ENCODE measurements around the gene MYH16.
"Not testable (repeated sequence)": the region's sequence is repeated elsewhere in the genome, so short reads cannot be mapped to it uniquely, and the experiment has no call there.

The MYH16 gene

DNA sequence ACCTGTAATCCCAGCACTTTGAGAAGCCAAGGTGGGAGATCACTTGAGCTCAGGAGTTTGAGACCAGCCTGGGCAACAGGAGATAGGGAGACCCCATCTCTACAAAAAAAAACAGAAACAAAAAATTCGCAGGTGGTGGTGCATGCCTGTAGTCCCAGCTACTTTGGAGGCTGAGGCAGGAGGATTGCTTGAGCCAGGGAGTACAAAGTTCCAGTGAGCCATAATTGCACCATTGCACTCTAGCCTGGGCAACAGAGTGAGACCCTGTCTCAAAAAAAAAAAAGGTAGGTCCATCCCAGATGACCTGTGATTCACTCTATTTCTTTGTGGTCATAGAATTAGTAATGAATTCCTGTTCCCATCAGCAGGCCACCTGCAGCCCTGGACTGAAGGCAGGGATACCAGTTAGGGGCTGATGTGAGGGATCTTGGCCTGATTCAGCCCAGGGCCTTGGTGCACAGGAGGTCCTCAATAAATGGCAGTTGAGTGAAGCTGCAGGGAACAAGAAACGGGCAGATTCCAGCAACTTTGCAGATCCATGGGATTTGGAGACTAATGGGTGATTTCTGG is at the start of gene MYH16:
Gene MYH16 (plus strand): TSS at position 364 of the 570 bp plus-strand sequence.
- DNase-seq (ENCODE audit: low spot score): peak; percentile 62

DNA sequence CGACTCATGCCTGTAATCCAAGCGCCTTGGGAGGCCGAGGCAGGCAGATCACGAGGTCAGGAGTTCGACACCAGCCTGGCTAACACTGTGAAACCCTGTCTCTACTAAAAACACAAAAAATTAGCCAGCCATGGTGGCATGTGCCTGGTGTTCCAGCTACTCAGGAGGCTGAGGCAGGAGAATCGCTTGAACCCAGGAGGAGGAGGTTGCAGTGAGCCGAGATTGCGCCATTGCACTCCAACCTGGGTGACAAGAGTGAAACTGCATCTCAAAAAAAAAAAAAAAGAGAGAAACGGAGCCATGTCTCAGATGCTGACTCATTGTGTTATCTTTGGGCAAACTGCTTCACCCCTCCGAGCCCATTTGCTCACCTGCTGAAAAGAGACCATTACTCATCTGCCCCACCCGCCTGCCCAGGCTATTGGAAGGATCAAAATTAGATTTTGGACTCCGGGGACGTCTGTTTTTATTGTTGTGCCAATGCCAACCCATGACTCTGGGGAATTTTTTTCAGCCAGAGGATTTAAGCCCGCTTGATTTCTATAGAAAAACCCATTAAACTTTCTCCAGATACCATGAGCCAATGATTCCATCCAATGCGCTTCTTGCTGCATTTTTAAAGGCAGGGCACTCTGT is 48.3 kb upstream of the MYH16 start:
- not testable (repeated sequence) for FAIRE-seq
- DNase-seq (ENCODE audit: low spot score): peak; percentile 95

More for the DNA sequence above, at the start of gene MYH16:
- FAIRE-seq: peak; percentile 65

DNA sequence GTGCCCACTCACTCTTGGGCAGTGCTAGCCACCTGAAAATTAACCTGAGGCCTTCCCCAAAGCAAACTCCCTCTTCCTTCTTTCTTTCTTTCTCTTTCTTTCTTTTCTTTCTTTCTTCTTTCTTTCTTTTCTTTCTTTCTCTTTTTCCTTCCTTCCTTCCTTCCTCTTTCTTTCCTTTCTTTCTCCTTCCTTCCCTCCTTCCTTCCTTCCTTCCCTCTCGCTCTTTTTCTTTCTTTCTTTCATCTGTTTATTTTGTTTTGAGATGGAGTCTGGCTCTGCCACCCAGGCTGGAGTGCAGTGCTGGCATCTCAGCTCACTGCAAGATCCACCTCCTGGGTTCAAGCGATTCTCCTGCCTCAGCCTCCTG is 47.8 kb upstream of the MYH16 start:
- no peak for FAIRE-seq

DNA sequence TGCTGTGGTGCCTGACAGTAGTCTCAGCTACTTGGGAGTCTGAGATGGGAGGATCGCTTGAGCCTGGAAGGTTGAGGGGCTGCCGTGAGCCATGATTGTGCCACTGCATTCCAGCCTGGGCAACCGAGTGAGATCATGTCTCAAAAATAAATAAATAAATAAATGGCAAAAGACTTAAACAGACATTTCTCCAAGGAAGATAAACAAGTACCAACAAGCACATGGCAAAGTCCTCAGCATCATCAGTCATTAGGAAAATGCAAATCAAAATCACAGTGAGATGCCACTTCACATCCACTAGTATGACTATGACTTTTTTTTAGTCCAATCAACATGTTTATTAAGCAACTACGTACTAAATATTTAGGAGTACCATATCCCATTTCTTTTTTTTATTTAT is 43.4 kb upstream of the MYH16 start:
- no peak for FAIRE-seq

More for the DNA sequence above, 47.8 kb upstream of the MYH16 start:
- DNase-seq (ENCODE audit: low spot score): no peak

DNA sequence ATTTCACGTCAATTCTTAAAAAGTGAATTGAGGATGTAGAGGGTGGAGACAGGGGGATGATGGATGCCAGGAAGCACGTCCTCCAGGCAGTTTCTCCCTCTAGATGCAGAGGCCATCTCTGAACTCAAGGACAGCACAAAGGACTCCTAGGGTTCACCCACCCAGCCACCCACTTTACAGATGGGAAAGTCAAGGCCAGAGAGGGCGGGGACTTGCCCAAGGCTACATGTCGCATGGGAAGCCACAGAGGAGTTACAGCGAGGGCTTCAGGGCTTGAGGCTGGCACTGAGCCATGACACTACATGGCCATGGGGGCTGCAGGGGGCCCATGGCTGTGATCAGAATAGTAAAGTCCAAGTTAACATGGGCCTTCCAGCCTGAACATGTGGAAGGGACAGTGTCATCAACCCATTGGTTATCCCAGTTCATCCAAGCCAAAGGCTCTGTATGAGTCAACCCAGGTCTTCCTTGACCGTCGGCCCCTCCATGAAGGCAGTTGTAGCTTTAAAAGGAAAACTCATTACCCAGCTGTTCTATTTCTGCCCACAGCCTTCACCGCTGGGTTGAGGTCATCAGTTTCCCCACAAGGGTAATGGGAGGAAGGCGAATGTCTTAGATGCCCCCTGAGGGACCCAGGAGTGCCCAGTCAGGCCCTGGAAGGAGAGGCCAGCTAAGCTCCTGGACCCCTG is 40.4 kb upstream of the MYH16 start:
- FAIRE-seq (no peak), DNase-seq (ENCODE audit: low spot score) (no peak)

More for the DNA sequence above, 43.4 kb upstream of the MYH16 start:
- DNase-seq (ENCODE audit: low spot score): no peak

DNA sequence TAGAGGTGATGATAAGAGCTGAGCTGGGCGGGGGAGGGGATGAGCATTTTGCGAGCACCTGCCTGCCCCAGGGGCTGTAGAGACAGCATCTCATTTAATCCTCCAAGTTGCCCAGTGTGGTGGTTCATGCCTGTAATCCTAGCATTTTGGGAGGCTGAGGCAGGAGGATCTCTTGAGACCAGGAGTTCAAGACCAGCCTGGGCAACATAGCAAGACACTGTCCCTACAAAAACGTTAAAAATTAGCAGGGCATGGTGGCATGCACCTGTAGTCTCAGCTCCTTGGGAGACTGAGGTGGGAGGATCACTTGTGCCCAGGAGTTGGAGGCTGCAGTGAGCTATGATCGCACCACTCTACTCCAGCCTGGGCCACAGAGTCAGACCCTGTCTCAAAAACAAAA is 39.7 kb upstream of the MYH16 start:
- FAIRE-seq; DNase-seq (ENCODE audit: low spot score): not testable (repeated sequence)

DNA sequence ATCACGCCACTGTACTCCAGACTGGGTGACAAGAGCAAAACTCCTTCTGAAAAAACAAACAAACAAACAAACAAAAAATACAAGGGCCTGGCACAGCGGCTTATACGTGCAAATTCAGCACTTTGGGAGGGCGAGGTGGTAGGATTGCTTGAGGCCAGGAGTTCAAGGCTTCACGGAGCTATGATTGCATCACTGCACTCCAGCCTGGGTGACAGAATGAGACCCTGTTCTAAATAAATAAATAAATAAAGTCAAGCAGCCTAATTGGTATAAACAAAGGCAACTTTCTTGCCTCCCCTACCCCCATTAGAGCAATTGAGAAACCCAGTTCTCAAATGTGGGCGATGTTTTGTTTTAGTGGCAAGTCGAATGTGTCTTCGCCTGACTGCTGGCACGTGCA is 38.5 kb upstream of the MYH16 start:
- FAIRE-seq (no peak), DNase-seq (ENCODE audit: low spot score) (no peak)

DNA sequence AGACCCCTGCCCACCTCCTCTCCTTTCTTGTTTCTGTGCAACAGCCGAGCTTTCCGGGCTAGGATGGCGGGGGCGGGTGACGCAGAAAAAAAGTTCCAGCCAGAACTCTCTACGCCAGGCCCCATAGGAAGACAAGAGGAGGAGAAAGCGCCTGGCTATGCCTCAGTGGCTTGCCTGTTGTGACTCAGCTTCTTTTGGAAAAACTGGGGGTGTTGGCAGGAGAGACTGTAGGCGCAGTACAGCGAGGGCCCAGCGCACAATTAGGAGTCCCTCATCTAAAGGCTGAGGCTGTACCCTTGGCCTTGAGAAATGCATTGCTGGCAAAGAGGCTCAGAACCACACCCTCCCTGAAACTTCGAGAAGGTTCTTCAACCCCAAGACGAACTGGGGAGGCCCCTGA is 36.7 kb upstream of the MYH16 start:
- DNase-seq (ENCODE audit: low spot score): no peak
- FAIRE-seq: no peak

DNA sequence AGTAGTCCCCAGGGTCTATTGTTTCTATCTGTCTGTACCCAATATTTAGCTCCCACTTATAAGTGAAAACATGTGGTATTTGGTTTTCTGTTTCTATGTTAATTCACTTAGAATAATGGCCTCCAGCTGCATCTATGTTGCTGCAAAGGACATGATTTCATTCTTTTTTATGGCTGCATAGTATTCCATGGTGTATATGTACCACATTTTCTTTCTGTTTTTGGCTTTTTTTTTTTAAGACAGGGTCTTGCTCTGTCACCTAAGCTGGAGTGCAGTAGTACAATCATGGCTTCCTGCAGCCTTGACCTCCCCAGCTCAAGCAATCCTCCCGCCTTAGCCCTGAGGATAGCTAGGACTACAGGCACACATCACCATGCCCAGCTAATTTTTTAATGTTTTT is 34.8 kb upstream of the MYH16 start:
- DNase-seq (ENCODE audit: low spot score): not testable (repeated sequence)

DNA sequence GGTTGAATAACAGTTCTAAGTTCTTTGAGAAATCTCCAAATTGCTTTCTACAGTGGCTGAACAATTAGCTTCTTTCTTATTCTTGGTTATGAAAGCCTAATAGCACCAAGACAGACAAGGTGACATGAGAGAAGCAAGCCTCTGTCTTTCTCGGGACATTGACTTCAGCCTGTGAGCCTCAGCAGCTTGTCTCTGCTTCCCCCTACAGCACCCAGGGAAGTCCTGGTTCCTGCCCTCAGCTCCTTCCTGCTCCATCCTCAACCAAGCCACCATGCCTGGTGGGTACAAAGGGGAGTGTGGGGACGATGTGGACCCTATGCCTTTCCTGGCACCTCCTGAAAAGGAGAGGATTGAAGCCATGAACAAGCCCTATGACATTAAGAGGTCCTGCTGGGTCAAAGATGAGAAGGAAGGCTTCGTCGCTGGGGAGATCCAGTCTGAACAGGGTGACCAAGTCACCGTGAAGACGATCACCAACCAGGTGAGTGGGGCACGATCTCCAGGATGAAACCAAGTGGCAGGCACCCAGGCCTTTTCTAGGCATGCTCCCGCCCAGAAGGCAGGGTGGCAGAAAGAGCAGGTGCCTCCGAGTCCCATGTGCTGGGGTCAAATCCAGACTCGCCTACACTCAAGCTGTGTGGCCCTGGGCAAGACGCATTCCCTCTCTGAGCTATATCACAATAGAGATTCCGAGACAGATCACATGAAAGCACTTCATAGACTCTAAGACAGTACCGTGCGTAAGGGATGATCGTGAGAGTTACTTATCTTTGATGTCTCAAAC is 33.9 kb upstream of the MYH16 start:
- no peak for DNase-seq (ENCODE audit: low spot score)
- no peak for FAIRE-seq

More for the DNA sequence above, 34.8 kb upstream of the MYH16 start:
- FAIRE-seq: not testable (repeated sequence)

DNA sequence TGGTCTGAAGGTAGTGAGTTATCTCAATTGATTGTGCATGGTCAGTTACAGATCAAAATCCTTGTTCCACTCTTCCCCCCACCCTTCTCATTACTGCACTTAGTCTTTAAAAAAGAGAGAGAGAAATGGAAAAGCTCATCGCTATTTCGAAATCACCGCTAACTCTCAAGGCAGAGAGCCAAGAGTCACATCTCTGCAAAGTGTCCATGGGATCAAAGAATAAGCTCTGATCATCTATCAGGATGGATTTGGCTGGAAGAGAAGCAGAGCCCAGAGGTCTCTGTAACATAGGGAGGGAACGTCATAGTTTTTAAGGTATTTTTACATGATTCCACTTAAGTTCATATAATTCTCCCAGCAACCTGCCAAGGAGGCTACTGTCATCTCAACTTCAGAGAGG is 30.0 kb upstream of the MYH16 start:
- no peak for DNase-seq (ENCODE audit: low spot score)
- no peak for FAIRE-seq

DNA sequence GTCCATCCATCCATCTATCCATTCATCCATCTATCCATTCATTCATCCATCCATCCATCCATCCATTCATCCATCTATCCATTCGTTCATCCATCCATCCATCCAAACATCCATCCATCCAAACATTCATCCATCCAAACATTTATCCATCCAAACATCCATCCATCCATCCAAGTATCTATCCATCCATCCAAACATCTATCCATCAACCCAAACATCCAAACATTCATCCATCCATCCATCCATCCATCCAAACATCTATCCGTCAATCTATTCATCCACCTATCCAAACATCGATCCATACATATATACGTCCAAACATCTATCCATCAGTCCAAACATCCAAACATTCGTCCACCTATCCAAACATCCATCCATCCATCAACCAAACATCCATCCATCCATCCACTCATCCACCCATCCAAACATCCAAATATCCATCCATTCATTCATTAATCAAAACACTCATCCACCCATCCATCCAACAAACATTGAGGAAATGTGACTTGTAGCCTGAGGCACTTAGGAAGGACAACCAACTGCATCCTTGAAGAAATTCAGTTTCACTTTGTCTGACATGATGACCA is 28.8 kb upstream of the MYH16 start:
- peak; percentile 77 for FAIRE-seq
- no peak for DNase-seq (ENCODE audit: low spot score)

DNA sequence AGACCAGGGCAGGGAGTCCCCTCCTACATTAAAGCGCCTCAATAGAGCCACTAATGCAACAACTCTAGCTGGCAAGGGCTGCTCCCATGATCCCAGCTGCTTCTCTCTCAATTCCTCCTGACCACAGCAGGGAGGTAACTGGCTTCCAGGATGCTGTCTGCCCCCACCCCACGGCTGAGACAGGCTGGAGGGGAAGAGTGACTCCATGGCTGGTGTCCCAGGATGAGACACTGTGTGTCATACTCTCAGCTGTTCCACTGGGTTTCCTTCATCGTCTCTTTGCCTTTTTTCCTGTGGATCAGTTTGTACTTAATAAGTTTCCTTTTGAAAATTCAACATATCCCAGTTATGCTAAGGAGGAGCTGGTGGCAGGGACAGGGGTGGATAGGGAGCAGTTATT is 27.7 kb upstream of the MYH16 start:
- FAIRE-seq: peak; percentile 83

DNA sequence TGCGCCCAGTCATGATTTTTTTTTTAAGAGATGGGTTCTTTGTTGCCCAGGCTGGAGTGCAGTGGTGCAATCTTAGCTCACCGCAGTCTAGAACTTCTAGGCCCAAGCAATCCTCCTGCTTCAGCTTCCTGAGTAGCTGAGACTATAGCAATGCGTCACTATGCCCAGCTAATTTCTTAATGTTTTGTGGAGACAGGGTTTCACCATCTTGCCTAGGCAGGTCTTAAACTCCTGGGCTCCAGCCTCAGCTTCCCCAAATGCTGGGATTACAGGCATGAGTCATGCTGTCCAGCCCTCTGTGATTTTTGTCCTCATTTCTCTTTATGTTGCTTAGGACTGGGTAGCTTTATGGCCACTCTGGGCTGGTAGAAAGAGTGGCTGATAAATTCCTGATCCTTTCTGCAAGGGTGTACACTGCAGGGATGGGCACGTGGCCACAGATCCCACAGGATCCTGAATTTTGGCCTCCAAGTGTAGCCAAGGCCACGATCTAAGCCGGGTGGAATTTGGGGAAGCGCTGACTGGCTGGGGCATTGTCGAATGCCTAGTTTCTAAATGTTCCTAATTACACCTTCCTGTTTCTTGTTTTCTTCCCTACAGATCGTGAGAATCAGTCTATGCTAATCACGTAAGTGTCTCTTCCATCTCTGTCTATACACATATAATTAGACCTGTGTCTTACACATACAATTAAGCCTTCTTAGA is 24.1 kb upstream of the MYH16 start:
- FAIRE-seq (no peak), DNase-seq (ENCODE audit: low spot score) (no peak)

More for the DNA sequence above, 27.7 kb upstream of the MYH16 start:
- DNase-seq (ENCODE audit: low spot score): peak; percentile 55

DNA sequence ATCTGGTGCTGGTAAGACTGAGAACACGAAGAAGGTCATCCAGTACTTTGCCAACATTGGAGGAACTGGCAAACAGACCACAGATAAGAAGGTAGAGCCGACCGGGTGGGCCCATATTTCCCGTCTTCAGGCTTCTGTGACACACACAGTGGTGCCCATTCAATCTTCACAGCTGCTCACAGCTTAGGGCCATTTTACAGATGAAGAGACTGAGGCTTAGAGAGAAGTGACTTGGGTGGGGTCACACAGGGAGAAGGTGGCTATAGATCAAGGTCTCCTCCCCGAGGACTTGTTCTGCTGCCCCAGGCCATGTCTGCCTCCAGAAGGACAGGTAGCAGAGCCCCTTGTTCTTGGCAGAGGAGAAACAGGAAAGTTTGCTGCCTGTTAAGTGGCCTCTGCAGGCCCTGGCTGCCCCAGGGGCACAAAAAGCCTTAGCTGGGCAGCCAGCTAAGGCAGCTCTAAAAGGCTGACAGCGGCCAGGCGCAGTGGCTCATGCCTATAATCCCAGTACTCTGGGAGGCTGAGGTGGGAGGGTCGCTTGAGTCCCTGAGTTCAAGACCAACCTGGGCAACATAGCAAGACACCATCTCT is 22.6 kb upstream of the MYH16 start:
- no peak for FAIRE-seq
- no peak for DNase-seq (ENCODE audit: low spot score)

DNA sequence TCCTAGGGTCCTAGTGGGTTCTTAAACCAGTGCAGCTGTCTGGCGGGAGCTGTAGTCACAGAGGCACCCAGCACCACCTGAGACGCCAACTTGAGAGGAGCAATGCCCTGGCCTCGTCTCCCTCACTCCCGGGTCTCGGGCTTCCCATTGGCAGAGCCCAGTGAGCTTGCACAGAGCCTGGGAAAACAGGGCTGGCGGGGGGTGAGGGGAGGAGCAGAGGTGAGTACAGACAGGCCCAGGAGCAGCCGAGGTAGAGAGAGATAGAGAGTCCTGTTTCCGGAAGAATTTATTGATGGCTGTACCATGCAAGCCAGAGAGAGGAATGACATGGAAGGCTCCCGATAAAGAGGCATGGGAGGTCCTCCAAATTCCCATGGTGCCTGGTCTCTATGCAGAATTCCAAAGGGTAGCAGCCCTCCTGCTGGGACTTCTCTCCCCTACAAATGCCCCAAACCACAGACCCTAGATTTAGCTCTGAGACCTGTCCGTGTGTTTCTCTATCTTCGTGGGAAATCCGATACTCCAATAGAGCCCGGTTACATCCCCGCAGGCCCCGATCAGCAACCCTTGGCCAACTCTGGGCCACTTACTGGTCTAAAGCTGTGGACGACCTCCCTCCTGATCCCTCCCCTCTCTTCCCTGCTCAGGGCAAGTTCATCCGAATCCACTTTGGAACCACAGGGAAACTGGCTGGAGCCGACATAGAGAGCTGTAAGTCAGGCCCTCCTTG is 20.3 kb upstream of the MYH16 start:
- DNase-seq (ENCODE audit: low spot score): no peak
- no peak for FAIRE-seq

DNA sequence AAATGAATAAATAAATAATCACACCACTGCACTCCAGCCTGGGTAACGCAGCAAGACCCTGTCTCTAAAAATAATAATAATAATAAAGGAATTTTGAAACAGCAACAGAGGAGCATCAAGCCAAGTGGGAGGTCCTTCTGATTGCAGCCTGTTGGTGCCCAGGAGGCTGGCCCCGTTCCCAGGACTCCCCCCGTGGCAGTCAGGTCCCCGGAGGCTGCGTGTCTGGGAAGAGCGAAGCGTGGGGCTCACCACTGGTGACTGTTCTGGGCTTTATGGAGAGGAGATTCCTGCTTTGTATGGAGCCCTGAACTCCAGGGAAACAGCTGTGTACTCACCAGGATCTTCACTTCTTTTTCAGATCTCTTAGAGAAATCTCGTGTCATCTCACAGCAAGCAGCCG is 19.3 kb upstream of the MYH16 start:
- no peak for DNase-seq (ENCODE audit: low spot score)
- FAIRE-seq: no peak

DNA sequence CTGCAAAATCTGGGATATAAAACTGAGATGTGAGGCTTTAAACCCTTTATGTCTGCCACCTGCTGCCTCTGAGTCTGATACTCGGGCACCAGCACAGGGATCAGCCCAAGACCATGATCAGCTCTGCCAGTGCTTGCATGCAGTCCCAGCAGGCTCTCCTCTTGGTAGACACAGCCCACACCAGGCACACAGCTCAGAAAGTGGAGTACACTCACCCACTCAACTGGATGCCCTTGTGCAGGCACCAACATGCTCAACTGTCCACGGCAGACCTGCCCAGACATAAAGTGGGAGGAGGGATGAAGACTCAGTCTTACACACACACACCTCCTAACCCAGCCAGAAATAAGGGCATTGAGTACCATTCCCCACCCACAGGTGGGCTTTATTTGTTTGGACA is 18.2 kb upstream of the MYH16 start:
- FAIRE-seq: no peak
- DNase-seq (ENCODE audit: low spot score): no peak

DNA sequence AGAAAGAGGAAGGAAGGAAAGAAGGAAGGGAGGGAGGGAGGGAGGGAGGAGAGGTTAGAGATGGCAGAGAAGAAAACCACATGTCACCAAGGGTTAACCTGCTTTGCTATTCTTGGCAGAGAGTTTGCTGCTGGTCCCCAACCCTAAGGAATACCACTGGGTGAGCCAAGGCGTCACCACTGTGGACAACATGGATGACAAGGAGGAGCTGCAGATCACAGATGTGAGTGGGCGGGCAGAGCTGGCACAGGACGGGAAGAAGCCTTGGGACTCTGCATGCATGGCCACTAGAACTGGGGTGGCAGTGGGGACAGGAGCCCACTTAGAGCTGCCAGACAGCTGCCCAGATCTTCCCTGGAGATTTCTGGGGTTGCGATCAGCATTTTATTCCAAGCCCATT is 17.2 kb upstream of the MYH16 start:
- FAIRE-seq: no peak
- no peak for DNase-seq (ENCODE audit: low spot score)

DNA sequence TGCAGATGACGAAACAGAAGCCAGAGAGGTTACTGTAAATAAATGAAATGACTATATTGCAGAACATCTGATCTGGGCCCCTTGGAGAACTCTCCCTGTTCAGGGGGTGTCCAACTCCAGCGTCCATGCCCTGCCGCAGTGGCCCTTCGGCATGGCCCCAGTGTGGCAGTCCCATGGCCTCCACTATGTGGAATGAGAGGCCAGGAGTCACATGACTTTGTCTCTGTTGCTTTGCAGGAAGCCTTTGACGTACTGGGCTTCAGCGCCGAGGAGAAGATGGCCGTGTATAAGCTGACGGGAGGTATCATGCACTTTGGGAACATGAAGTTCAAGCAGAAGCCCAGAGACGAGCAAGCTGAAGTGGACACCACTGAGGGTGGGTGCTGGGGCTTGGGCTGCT is 15.6 kb upstream of the MYH16 start:
- no peak for DNase-seq (ENCODE audit: low spot score)
- no peak for FAIRE-seq

Measured in urothelium cell line (cell line).